Gastrocnemius medialis (tissue), 4 donors: ENCODE data around the gene BPIFB4. TPM values are rescaled to one million over a fixed set of nuclear protein-coding genes. Genes with fewer than 3 reads are reported as not detected.
"Not testable (repeated sequence)": the region's sequence is repeated elsewhere in the genome, so short reads cannot be mapped to it uniquely, and the experiment has no call there.

ENCODE experiments used
- ATAC-seq, 2 donors: fragments of 150-250 bp; one replicate each; pipeline ENCODE4 v1.9.1; 2016
- DNase-seq, 2 donors: peaks; one replicate each; pipeline ENCODE4 v3.0.0-alpha.2; 2019
- H3K27ac ChIP-seq, 4 donors: fragments of 200-600 bp; sonication (generic); 1 replicate in 1 of 4; 2 replicates in 3 of 4; pipeline ENCODE4 v1.5.1; 2016 to 2018; ENCODE audit warnings: mild to moderate bottlenecking in 2 of 4, moderate library complexity in 1 of 4
- H3K27me3 ChIP-seq, 3 donors: fragments of 200-600 bp; sonication (generic) in 2 of 3; 1 replicate in 1 of 3; 2 replicates in 2 of 3; pipeline versions ENCODE4 v1.5.1 to v1.6.0; 2016 to 2019; ENCODE audit warnings: mild to moderate bottlenecking in 1 of 3, moderate library complexity in 1 of 3
- H3K36me3 ChIP-seq, 2 donors: fragments of 200-600 bp; sonication (generic) in 1 of 2; one replicate each; pipeline ENCODE4 v1.5.1; 2017 to 2018
- H3K4me1 ChIP-seq, 2 donors: fragments of 200-600 bp; sonication (generic) in 1 of 2; one replicate each; pipeline ENCODE4 v1.5.1; 2016 to 2017; ENCODE audit warnings: mild to moderate bottlenecking in 2 of 2
- H3K4me3 ChIP-seq, 4 donors: fragments of 200-600 bp; sonication (generic) in 3 of 4; 1 replicate in 1 of 4; 2 replicates in 3 of 4; pipeline ENCODE4 v1.5.1; 2016 to 2019; ENCODE audit warnings: mild to moderate bottlenecking in 2 of 4
- H3K9me3 ChIP-seq, 3 donors: fragments of 200-600 bp; sonication (generic) in 2 of 3; 1 replicate in 1 of 3; 2 replicates in 2 of 3; pipeline ENCODE4 v1.5.1; 2016 to 2019
- POLR2A ChIP-seq, 2 donors: fragments of 450-650 bp; IDR thresholded peaks; one replicate each; pipeline ENCODE4 v1.6.1; 2017; ENCODE audit warnings: antibody characterized with exemption in 2 of 2, mild to moderate bottlenecking in 2 of 2, moderate library complexity in 2 of 2
- in situ Hi-C, 4 donors: fragments of 200-750 bp; cut with MboI; loops; one replicate each; pipeline versions ENCODE4 v1.15.0 to v1.8.0; 2017; ENCODE audit warnings: low sequenced_read_pairs in 4 of 4
- intact Hi-C: fragments of 100-400 bp; cut with DNase I; formaldehyde crosslinking; loops from one replicate; pipeline ENCODE4 v1.15.1; 2023; ENCODE audit warnings: low total_unique reads
- total RNA-seq, 4 donors: library from RNA; depleted of rRNA; stranded (reverse); fragments of >200 nt; gene quantifications; one replicate each; pipeline versions ENCODE4 v1.1.0 to v1.2.3, GENCODE V29; 2016
- TF ChIP-seq, protein P1 (sequence below), 5 experiments: fragments of 450-650 bp in 3 of 5; fragments of 200-600 bp in 2 of 5; sonication (generic) in 2 of 5; IDR thresholded peaks in 4 of 5; conservative IDR thresholded peaks in 1 of 5; 1 replicate in 4 of 5; 2 replicates in 1 of 5; pipeline ENCODE4 v1.5.1; 2016 to 2019; ENCODE audit warnings: antibody characterized with exemption in 5 of 5, mild to moderate bottlenecking in 3 of 5, moderate library complexity in 3 of 5

The BPIFB4 gene
- total RNA-seq, 4 donors from 2014 or later, result not detected

DNA sequence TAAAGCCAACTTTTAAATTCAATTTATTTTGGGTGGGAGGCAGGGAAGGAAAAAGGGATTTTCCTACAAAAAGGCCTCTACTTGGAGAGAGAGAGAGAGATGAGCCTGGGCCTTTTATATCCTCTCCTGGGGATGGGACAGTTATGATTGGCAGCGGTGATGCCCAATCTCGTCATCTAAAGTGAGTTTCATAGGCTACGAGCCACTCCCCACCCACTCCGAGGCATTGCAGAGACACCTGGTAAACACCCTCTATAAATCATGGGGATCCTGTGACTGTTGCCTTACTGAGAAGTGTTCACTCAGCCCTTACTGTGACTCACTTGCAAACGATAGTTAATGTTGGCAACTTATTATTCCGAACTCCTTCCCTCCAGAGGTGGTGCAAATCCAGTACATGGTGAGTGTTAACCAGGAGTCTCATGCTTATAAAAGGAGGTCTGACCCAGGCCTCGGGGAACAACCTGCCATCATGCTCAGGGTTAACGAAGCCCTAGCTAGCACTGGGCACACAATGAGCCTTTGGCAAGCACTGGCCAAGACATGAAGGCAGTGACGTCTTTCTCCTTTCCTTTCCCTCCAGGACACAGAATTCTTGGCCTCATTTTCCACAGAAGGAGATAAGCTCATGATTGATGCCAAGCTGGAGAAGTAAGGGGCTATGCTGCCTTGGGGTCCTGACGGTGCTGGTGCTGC lies 20.5 kb downstream of the BPIFB4 start:
- DNase-seq, result no peak
- no peaks in the 10 kb centered on the region for H3K9me3 ChIP-seq
- H3K36me3 ChIP-seq, result no peaks in the 10 kb centered on the region
- peaks cover 0 to 12% (median 6%) of the 10 kb centered on the region in 3 donors for H3K27me3 ChIP-seq
- no peaks in the 10 kb centered on the region for H3K4me1 ChIP-seq
- no peak for ATAC-seq
- intact Hi-C loops (no loop called here), in situ Hi-C loops (no loop called here)
- no peak overlapping the region for H3K27ac ChIP-seq
- TF ChIP-seq, protein P1, sequence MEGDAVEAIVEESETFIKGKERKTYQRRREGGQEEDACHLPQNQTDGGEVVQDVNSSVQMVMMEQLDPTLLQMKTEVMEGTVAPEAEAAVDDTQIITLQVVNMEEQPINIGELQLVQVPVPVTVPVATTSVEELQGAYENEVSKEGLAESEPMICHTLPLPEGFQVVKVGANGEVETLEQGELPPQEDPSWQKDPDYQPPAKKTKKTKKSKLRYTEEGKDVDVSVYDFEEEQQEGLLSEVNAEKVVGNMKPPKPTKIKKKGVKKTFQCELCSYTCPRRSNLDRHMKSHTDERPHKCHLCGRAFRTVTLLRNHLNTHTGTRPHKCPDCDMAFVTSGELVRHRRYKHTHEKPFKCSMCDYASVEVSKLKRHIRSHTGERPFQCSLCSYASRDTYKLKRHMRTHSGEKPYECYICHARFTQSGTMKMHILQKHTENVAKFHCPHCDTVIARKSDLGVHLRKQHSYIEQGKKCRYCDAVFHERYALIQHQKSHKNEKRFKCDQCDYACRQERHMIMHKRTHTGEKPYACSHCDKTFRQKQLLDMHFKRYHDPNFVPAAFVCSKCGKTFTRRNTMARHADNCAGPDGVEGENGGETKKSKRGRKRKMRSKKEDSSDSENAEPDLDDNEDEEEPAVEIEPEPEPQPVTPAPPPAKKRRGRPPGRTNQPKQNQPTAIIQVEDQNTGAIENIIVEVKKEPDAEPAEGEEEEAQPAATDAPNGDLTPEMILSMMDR (IDR thresholded peaks at IDR 0.05 in 4 of 5, conservative IDR thresholded peaks at IDR 0.05 in 1 of 5), result no peak
- no peak for TF ChIP-seq POLR2A (IDR thresholded peaks at IDR 0.05)
- no peak overlapping the region for H3K4me3 ChIP-seq

DNA sequence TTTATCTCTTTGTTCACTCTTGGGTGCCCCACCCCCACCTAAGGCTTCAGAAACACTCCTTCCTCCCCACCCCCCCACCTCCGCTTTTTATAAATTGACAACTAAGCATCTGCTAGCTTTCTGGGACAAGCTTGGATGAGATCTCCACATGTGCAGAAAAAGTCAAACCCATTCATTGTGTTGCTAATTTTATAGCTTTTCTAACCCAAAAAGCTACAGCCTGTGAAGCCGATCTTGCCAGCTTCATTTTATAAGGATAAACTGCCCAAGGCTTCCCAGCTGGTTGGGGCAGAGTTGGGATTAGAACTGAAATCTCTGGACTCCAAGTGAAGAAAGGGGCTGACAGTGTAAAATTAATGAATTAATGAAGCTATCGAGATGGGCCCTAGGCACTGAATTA lies 24.1 kb downstream of the BPIFB4 start:
- H3K4me1 ChIP-seq, result no peaks in the 10 kb centered on the region
- no peak for TF ChIP-seq POLR2A (IDR thresholded peaks at IDR 0.05)
- TF ChIP-seq, protein P1 (IDR thresholded peaks at IDR 0.05 in 4 of 5, conservative IDR thresholded peaks at IDR 0.05 in 1 of 5), result no peak
- H3K4me3 ChIP-seq, result no peak overlapping the region
- peaks cover 0 to 12% (median 6%) of the 10 kb centered on the region in 3 donors for H3K27me3 ChIP-seq
- intact Hi-C loops (no loop called here), in situ Hi-C loops (no loop called here)
- ATAC-seq (no peak), DNase-seq (no peak)
- H3K27ac ChIP-seq, result no peak overlapping the region
- H3K9me3 ChIP-seq, result no peaks in the 10 kb centered on the region
- no peaks in the 10 kb centered on the region for H3K36me3 ChIP-seq

DNA sequence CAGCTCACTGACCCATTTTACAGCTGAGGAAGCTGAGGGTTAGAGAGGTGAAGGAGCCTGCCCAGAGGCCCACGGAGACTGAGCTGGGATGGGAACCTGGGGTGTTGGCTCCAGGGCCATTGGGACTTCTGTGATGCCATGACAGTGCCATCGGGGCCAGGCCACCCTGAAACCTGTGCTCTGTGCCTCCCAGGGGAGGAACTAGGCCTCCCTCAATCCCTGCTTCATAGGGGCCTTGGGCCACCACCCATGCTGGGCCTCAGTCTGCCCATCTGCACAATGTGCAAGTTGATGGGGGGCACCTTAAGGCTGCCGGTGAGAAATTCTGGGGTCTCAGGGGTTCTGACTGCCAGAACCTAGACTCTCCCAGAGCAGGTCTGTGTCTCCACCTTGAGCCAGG lies 24.9 kb downstream of the BPIFB4 start:
- TF ChIP-seq, protein P1 (IDR thresholded peaks at IDR 0.05 in 4 of 5, conservative IDR thresholded peaks at IDR 0.05 in 1 of 5), result no peak
- no peak for TF ChIP-seq POLR2A (IDR thresholded peaks at IDR 0.05)
- ATAC-seq, result no peak
- intact Hi-C loops (no loop called here), in situ Hi-C loops (no loop called here)
- no peak for DNase-seq
- H3K4me3 ChIP-seq, result no peak overlapping the region
- H3K9me3 ChIP-seq, result no peaks in the 10 kb centered on the region
- H3K27ac ChIP-seq, result no peak overlapping the region
- no peaks in the 10 kb centered on the region for H3K36me3 ChIP-seq
- no peaks in the 10 kb centered on the region for H3K4me1 ChIP-seq
- peaks cover 0 to 12% (median 6%) of the 10 kb centered on the region in 3 donors for H3K27me3 ChIP-seq

DNA sequence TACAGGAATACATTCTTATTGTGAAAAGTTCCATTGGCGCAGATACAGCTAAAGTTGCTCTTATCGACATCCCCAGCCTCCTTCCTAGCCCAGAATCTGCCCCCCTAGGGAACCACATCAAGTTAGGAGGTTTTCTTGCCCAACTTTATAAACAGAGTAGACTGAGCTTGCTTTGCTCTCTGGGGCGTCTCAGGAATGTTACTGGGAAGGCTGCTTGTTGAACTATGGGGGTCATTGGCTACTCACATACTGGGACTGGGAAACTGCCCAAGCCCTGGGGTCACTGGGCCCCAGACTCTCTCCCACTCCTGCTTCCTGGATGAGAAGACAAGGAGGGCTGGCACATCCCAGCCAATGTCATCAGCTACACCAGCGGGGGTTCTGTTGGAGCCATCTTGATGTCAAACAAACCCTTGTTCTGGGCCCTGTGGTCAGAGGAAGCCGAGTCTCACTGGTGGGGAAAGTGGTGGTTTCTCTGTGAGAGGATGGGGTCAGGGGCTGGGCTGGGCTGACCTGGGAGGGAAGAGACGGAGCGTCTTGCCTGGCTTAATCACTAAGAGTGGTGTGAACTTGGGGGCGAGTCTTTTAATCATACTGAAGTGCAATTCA lies 26.0 kb downstream of the BPIFB4 start:
- no peak for ATAC-seq
- TF ChIP-seq POLR2A (IDR thresholded peaks at IDR 0.05), result no peak
- TF ChIP-seq, protein P1 (IDR thresholded peaks at IDR 0.05 in 4 of 5, conservative IDR thresholded peaks at IDR 0.05 in 1 of 5), result no peak
- Histone ChIP-seq H3K9me3 (no peaks in the 10 kb centered on the region), H3K27me3 (peaks cover 0 to 12% (median 6%) of the 10 kb centered on the region in 3 donors), H3K4me3 (no peak overlapping the region), H3K36me3 (no peaks in the 10 kb centered on the region), H3K4me1 (no peaks in the 10 kb centered on the region), H3K27ac (no peak overlapping the region)
- intact Hi-C loops (no loop called here), in situ Hi-C loops (no loop called here)
- no peak for DNase-seq

DNA sequence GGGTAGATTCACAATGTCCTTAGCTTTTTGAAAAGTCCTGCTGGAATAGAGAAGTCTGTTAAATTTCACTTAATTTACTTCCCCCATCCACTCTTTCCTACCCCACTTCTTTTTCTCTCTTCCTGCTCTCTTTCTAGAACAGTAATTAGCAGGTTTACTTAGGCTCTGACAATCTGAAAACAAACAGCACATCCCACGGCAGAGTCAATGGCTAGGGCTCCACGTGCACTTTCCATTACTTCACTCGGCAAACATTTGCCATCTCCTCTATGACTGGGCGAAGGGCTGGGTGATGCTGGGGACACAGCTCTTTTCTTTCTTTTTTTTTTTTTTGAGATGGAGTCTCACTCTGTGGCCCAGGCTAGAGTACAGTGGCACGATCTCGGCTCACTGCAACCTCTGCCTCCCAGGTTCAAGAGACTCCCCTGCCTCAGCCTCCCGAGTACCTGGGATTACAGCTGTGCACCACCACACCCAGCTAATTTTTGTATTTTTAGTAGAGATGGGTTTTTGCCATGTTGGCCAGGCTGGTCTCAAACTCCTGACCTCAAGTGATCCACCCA lies 26.7 kb downstream of the BPIFB4 start:
- H3K4me3 ChIP-seq, ATAC-seq, DNase-seq, H3K36me3 ChIP-seq, intact Hi-C loops, H3K4me1 ChIP-seq, in situ Hi-C loops, H3K9me3 ChIP-seq, H3K27ac ChIP-seq: not testable (repeated sequence)
- H3K27me3 ChIP-seq, result peaks cover 0 to 12% (median 6%) of the 10 kb centered on the region in 3 donors
